OCI-LY3 (cell line): Measurements from ENCODE around the gene MAB21L3.

Experiments used
- CTCF ChIP-seq: fragments of 200-600, 300-600 bp; sonication (generic); IDR thresholded peaks from 2 replicates; pipeline ENCODE4 v1.5.1; 2014; ENCODE audit warnings: antibody characterized with exemption, low read length, low read depth
- EZH2phosphoT487 ChIP-seq: fragments of 200-600 bp; shearing (Covaris generic); IDR thresholded peaks from 2 replicates; pipeline ENCODE4 v1.6.1; 2018; ENCODE audit warnings: antibody characterized with exemption, mixed run types, low read depth

GRCh38 chr1:116161390-116161789 lies 50.2 kb downstream of the MAB21L3 start:
- TF ChIP-seq CTCF (no peak), EZH2phosphoT487 (no peak)
